Measurements from ENCODE around the gene LLGL2. TPM values are rescaled to one million over a fixed set of nuclear protein-coding genes. Genes with fewer than 3 reads are reported as not detected.

Gene LLGL2
- total and polyA plus RNA-seq, 2 donors (not counting 1 experiment from before 2014, with no cell fraction given) = 40.6 to 52.0 TPM

DNA sequence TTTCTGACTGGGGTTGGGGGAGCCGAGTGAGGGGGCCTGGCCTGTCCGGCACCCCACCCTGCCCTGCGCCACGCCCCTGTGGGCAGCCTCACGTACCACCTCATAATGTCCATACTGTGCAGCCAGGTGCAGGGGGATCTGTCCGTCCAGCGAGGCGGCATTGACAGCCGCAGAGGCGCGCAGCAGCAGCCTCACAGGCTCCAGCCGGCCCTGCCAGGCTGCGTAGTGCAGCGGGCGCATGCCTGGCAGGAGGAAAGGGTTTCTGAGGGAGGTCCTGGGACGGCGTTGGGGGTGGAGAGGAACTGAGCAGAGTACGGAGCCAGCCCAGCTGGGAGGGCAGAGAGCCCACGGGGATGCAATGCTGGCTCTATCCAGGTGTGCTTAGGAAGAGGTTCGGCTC, 18.6 kb upstream of the LLGL2 start:
- Histone ChIP-seq H3K27ac (ENCODE audit: low read length in 2 of 2) (no peak overlapping the region), H3K4me1 (ENCODE audit: control insufficient read depth in 2 of 2, insufficient read depth in 2 of 2, low read length in 2 of 2) (peaks cover 0 to 7% of the 10 kb centered on the region in 2 donors), H3K27me3 (replicated peaks in 1 of 4; ENCODE audit: control extremely low read depth in 1 of 4, control insufficient read depth in 3 of 4, insufficient read depth in 4 of 4, low read length in 3 of 4) (no peaks in the 10 kb centered on the region), H4K20me1 (ENCODE audit: control insufficient read depth, insufficient read depth, low read length, poor library complexity, severe bottlenecking) (no peaks in the 10 kb centered on the region), H3K36me3 (replicated peaks in 1 of 2; ENCODE audit: control extremely low read depth in 1 of 2, control insufficient read depth in 1 of 2, extremely low read depth in 1 of 2, insufficient read depth in 2 of 2, low read length in 1 of 2) (no peaks in the 10 kb centered on the region), H3K9me3 (ENCODE audit: control extremely low read depth in 1 of 3, control insufficient read depth in 2 of 3, insufficient read depth in 1 of 3, low read length in 2 of 3) (no peaks in the 10 kb centered on the region), H3K4me3 (ENCODE audit: control extremely low read depth in 1 of 5, extremely low read depth in 1 of 5, insufficient read depth in 1 of 5, low read depth in 2 of 5, low read length in 4 of 5) (no peak overlapping the region), H2AFZ (ENCODE audit: insufficient read depth, low read depth, low read length, poor library complexity, severe bottlenecking) (no peak overlapping the region), H3K4me2 (replicated peaks; ENCODE audit: low read depth, low read length, poor library complexity, severe bottlenecking) (no peak overlapping the region), H3K9ac (ENCODE audit: low read length) (no peak overlapping the region), H3K79me2 (ENCODE audit: control insufficient read depth, insufficient read depth, low read length) (no peaks in the 10 kb centered on the region)
- no peaks in the 10 kb centered on the region for H3K4me1 Mint-ChIP-seq
- WGBS (ENCODE audit: insufficient coverage) = 92% methylated on average over 20 of the region's 20 CpGs
- POLR2A ChIA-PET = no interaction called here
- H3K4me3 Mint-ChIP-seq = no peak overlapping the region
- CTCF ChIA-PET = interaction anchor here (1.2 kb wide), 1 partner anchor 18 kb away, joined by 3 read pairs; the partner anchor contains the start of gene LLGL2
- DNase-seq (no peak), ATAC-seq (ENCODE audit: low read depth) (no peak)
- H3K27me3 Mint-ChIP-seq = no peaks in the 10 kb centered on the region
- intact Hi-C loops (cut with micrococcal nuclease) = no loop called here
- no peak for TF ChIP-seq EZH2 (IDR thresholded peaks at IDR 0.05; ENCODE audit: borderline replicate concordance, insufficient read depth, low read depth, low read length, poor library complexity, severe bottlenecking)
- H3K27ac Mint-ChIP-seq = no peak overlapping the region
- no peaks in the 10 kb centered on the region for H3K9me3 Mint-ChIP-seq (ENCODE audit: insufficient read depth)

DNA sequence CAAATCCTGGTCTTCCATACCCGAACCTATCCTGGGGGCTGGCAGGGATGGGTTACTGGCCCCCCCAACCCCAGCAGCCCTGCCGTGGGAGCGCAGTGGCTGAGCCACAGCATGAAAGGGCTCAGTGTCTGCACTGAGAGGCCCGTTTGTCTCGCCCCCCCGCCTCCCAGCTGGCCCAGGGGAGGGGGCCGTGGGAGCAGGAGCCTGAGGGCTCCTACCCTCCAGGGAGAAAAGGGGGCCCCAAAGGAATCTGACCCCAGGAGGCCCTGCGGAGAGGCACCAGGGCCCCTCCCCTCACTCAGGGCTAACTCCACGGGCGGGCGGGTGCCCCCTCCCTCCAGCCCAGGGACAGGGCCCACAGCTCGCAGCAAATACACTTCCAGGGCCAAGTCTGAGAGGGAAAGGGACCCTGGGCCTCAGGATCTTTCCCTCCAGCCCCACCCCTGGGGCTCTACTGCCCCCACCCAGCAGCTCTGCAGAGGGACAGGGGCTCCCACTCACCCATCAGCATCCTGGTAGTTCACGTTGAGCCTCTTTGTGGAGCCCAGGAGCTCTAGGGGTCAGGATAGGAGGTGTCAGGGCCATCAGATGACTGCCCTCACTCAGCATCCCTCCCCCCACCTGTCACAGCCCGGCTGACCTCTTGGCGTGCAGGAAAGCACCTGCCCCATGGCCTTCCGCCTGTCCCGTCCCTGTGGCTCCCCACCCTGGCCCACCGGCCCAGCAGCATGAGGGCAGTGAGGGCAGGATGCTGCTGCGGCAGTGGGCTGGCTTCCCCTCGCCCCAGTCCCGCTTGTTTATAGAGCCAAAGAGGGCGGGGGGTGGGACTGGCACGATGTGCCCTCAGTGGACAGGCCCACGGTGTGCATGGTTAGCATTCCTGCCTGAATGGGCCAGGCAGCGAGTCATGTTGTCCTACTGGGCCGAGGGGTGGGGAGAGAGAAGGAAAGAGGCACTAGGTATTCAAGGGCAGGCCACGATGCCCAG, 17.5 kb upstream of the LLGL2 start:
- 91% methylated on average over 26 of the region's 27 CpGs for WGBS (ENCODE audit: insufficient coverage)
- H3K27me3 Mint-ChIP-seq = no peaks in the 10 kb centered on the region
- CTCF ChIA-PET = interaction anchor here (0.8 to 1.2 kb wide), 2 partner anchors 17 to 237 kb away, joined by 3 read pairs; partner anchors contain the start of genes LLGL2 and MIF4GD
- Histone ChIP-seq H3K36me3 (replicated peaks in 1 of 2; ENCODE audit: control extremely low read depth in 1 of 2, control insufficient read depth in 1 of 2, extremely low read depth in 1 of 2, insufficient read depth in 2 of 2, low read length in 1 of 2) (no peaks in the 10 kb centered on the region), H3K27me3 (replicated peaks in 1 of 4; ENCODE audit: control extremely low read depth in 1 of 4, control insufficient read depth in 3 of 4, insufficient read depth in 4 of 4, low read length in 3 of 4) (no peaks in the 10 kb centered on the region), H3K79me2 (ENCODE audit: control insufficient read depth, insufficient read depth, low read length) (no peaks in the 10 kb centered on the region), H3K4me2 (replicated peaks; ENCODE audit: low read depth, low read length, poor library complexity, severe bottlenecking) (no peak overlapping the region), H3K9me3 (ENCODE audit: control extremely low read depth in 1 of 3, control insufficient read depth in 2 of 3, insufficient read depth in 1 of 3, low read length in 2 of 3) (no peaks in the 10 kb centered on the region), H3K4me3 (ENCODE audit: control extremely low read depth in 1 of 5, extremely low read depth in 1 of 5, insufficient read depth in 1 of 5, low read depth in 2 of 5, low read length in 4 of 5) (no peak overlapping the region), H2AFZ (ENCODE audit: insufficient read depth, low read depth, low read length, poor library complexity, severe bottlenecking) (no peak overlapping the region), H4K20me1 (ENCODE audit: control insufficient read depth, insufficient read depth, low read length, poor library complexity, severe bottlenecking) (no peaks in the 10 kb centered on the region), H3K4me1 (ENCODE audit: control insufficient read depth in 2 of 2, insufficient read depth in 2 of 2, low read length in 2 of 2) (peaks cover 0 to 7% of the 10 kb centered on the region in 2 donors), H3K27ac (ENCODE audit: low read length in 2 of 2) (no peak overlapping the region), H3K9ac (ENCODE audit: low read length) (no peak overlapping the region)
- TF ChIP-seq, protein P1, sequence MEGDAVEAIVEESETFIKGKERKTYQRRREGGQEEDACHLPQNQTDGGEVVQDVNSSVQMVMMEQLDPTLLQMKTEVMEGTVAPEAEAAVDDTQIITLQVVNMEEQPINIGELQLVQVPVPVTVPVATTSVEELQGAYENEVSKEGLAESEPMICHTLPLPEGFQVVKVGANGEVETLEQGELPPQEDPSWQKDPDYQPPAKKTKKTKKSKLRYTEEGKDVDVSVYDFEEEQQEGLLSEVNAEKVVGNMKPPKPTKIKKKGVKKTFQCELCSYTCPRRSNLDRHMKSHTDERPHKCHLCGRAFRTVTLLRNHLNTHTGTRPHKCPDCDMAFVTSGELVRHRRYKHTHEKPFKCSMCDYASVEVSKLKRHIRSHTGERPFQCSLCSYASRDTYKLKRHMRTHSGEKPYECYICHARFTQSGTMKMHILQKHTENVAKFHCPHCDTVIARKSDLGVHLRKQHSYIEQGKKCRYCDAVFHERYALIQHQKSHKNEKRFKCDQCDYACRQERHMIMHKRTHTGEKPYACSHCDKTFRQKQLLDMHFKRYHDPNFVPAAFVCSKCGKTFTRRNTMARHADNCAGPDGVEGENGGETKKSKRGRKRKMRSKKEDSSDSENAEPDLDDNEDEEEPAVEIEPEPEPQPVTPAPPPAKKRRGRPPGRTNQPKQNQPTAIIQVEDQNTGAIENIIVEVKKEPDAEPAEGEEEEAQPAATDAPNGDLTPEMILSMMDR (IDR thresholded peaks at IDR 0.05) = no peak
- no peak for TF ChIP-seq EZH2 (IDR thresholded peaks at IDR 0.05; ENCODE audit: borderline replicate concordance, insufficient read depth, low read depth, low read length, poor library complexity, severe bottlenecking)
- H3K9me3 Mint-ChIP-seq (ENCODE audit: insufficient read depth) = no peaks in the 10 kb centered on the region
- POLR2A ChIA-PET = no interaction called here
- no peak for ATAC-seq (ENCODE audit: low read depth)
- DNase-seq = no peak
- no peak overlapping the region for H3K27ac Mint-ChIP-seq
- intact Hi-C loops (cut with micrococcal nuclease) = no loop called here
- H3K4me1 Mint-ChIP-seq = no peaks in the 10 kb centered on the region
- no peak overlapping the region for H3K4me3 Mint-ChIP-seq
